ENCODE data around the gene ZNF398. TPM values are rescaled to one million over a fixed set of nuclear protein-coding genes. Genes with fewer than 3 reads are reported as not detected.

Gene ZNF398
- total and polyA plus RNA-seq, 9 of the 15 experiments (the other 6 are each of a cell fraction or from before 2014, with no cell fraction given), result 4.0 to 18.6 (median 10.4) TPM

DNA sequence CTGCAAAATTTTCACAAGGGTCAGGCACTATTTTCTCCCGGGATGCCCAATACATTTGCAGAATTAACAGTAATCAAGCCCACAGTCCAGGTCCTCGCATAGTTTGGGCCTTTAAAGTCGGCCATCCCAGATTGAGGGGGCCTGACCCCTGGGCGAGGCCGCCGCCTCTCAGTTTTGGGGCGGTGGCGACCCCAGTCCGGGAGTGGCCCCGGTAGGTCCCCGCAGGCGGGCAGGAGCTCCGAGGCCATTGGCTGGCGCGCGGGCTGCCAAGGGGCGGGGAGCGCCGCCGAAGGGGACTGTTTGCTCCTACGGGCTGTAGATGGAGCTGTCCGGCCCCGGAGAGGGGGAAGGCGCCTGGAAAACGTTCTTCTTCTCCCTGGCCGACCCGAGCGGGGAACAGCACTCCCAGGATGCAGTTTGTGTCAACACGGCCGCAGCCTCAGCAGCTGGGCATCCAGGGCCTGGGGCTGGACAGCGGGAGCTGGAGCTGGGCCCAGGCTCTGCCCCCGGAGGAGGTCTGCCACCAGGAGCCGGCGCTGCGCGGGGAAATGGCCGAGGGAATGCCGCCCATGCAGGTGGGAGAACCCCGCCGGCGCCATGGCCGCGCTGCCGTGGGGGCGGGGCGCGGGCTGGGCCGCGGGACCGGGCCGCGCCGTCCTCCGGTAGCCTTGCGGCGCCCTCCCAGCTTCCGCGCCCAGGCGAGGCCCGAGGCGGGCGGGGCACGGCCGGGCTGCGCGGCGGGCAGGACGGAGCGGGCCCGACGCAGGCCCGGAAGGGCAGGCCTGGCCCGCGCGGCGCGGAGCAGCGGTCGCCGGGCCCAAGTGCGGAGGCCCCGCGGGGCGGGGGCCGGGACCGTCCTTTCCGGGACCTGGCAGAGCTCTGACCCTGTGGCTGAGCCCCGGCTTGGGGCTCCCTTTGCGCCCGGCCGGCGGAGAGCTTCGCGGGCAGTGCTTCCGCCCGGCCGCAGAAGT is 48.2 kb downstream of the ZNF398 start, which contains the start of gene ZNF282 (continued):
- TF ChIP-seq, protein P1, sequence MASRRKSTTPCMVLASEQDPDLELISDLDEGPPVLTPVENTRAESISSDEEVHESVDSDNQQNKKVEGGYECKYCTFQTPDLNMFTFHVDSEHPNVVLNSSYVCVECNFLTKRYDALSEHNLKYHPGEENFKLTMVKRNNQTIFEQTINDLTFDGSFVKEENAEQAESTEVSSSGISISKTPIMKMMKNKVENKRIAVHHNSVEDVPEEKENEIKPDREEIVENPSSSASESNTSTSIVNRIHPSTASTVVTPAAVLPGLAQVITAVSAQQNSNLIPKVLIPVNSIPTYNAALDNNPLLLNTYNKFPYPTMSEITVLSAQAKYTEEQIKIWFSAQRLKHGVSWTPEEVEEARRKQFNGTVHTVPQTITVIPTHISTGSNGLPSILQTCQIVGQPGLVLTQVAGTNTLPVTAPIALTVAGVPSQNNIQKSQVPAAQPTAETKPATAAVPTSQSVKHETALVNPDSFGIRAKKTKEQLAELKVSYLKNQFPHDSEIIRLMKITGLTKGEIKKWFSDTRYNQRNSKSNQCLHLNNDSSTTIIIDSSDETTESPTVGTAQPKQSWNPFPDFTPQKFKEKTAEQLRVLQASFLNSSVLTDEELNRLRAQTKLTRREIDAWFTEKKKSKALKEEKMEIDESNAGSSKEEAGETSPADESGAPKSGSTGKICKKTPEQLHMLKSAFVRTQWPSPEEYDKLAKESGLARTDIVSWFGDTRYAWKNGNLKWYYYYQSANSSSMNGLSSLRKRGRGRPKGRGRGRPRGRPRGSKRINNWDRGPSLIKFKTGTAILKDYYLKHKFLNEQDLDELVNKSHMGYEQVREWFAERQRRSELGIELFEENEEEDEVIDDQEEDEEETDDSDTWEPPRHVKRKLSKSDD (conservative IDR thresholded peaks at IDR 0.05; ENCODE audit: low read length), result peak; percentile 87; the same call in 1 of the 2 replicates
- no peak for TF ChIP-seq SIRT6 (IDR thresholded peaks at IDR 0.05; ENCODE audit: low read depth, low read length)
- TF ChIP-seq, protein P2, sequence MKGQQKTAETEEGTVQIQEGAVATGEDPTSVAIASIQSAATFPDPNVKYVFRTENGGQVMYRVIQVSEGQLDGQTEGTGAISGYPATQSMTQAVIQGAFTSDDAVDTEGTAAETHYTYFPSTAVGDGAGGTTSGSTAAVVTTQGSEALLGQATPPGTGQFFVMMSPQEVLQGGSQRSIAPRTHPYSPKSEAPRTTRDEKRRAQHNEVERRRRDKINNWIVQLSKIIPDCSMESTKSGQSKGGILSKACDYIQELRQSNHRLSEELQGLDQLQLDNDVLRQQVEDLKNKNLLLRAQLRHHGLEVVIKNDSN (CRISPR knock-in tag; IDR thresholded peaks at IDR 0.05), result peak; percentile 33; the same call in 1 of the 2 replicates
- TF ChIP-seq DACH1 (IDR thresholded peaks at IDR 0.05; ENCODE audit: partially characterized antibody), result peak; percentile 73
- TF ChIP-seq, protein P3, sequence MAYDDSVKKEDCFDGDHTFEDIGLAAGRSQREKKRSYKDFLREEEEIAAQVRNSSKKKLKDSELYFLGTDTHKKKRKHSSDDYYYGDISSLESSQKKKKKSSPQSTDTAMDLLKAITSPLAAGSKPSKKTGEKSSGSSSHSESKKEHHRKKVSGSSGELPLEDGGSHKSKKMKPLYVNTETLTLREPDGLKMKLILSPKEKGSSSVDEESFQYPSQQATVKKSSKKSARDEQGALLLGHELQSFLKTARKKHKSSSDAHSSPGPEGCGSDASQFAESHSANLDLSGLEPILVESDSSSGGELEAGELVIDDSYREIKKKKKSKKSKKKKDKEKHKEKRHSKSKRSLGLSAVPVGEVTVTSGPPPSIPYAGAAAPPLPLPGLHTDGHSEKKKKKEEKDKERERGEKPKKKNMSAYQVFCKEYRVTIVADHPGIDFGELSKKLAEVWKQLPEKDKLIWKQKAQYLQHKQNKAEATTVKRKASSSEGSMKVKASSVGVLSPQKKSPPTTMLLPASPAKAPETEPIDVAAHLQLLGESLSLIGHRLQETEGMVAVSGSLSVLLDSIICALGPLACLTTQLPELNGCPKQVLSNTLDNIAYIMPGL (CRISPR knock-in tag; IDR thresholded peaks at IDR 0.05), result peak; percentile 95
- TF ChIP-seq TCF7L2 (IDR thresholded peaks at IDR 0.05; ENCODE audit: low read depth, low read length), result 0 out of 2 replicates have a peak, but pooled peaks have one; percentile 36
- TF ChIP-seq, protein P4, sequence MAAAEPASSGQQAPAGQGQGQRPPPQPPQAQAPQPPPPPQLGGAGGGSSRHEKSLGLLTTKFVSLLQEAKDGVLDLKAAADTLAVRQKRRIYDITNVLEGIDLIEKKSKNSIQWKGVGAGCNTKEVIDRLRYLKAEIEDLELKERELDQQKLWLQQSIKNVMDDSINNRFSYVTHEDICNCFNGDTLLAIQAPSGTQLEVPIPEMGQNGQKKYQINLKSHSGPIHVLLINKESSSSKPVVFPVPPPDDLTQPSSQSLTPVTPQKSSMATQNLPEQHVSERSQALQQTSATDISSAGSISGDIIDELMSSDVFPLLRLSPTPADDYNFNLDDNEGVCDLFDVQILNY (CRISPR knock-in tag; IDR thresholded peaks at IDR 0.05), result 0 out of 2 replicates have a peak, but pooled peaks have one; percentile 85
- TF ChIP-seq RCOR1 (IDR thresholded peaks at IDR 0.05; ENCODE audit: borderline replicate concordance in 1 of 2, low read depth in 2 of 2, low read length in 2 of 2), result peak; percentile 33 to 86; a peak in 2 of 4 replicates
- TF ChIP-seq, protein P5, sequence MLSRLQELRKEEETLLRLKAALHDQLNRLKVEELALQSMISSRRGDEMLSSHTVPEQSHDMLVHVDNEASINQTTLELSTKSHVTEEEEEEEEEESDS (CRISPR knock-in tag; IDR thresholded peaks at IDR 0.05), result no peak
- TF ChIP-seq, protein P6, sequence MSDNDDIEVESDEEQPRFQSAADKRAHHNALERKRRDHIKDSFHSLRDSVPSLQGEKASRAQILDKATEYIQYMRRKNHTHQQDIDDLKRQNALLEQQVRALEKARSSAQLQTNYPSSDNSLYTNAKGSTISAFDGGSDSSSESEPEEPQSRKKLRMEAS (CRISPR knock-in tag; IDR thresholded peaks at IDR 0.05), result peak; percentile 76
- TF ChIP-seq, protein P7, sequence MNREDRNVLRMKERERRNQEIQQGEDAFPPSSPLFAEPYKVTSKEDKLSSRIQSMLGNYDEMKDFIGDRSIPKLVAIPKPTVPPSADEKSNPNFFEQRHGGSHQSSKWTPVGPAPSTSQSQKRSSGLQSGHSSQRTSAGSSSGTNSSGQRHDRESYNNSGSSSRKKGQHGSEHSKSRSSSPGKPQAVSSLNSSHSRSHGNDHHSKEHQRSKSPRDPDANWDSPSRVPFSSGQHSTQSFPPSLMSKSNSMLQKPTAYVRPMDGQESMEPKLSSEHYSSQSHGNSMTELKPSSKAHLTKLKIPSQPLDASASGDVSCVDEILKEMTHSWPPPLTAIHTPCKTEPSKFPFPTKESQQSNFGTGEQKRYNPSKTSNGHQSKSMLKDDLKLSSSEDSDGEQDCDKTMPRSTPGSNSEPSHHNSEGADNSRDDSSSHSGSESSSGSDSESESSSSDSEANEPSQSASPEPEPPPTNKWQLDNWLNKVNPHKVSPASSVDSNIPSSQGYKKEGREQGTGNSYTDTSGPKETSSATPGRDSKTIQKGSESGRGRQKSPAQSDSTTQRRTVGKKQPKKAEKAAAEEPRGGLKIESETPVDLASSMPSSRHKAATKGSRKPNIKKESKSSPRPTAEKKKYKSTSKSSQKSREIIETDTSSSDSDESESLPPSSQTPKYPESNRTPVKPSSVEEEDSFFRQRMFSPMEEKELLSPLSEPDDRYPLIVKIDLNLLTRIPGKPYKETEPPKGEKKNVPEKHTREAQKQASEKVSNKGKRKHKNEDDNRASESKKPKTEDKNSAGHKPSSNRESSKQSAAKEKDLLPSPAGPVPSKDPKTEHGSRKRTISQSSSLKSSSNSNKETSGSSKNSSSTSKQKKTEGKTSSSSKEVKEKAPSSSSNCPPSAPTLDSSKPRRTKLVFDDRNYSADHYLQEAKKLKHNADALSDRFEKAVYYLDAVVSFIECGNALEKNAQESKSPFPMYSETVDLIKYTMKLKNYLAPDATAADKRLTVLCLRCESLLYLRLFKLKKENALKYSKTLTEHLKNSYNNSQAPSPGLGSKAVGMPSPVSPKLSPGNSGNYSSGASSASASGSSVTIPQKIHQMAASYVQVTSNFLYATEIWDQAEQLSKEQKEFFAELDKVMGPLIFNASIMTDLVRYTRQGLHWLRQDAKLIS (CRISPR knock-in tag; IDR thresholded peaks at IDR 0.05), result peak; percentile 88; the same call in 1 of the 2 replicates
- no peak for TF ChIP-seq NFATC3 (IDR thresholded peaks at IDR 0.05)
- no peak for TF ChIP-seq ZNF699 (CRISPR knock-in tag; IDR thresholded peaks at IDR 0.05; ENCODE audit: insufficient replicate concordance)
- peak; percentile 39; the same call in 1 of the 2 replicates for TF ChIP-seq SOX6 (IDR thresholded peaks at IDR 0.05)

All from K562 (cell line).